ENCODE data around the gene OTOG.

Gene OTOG

DNA sequence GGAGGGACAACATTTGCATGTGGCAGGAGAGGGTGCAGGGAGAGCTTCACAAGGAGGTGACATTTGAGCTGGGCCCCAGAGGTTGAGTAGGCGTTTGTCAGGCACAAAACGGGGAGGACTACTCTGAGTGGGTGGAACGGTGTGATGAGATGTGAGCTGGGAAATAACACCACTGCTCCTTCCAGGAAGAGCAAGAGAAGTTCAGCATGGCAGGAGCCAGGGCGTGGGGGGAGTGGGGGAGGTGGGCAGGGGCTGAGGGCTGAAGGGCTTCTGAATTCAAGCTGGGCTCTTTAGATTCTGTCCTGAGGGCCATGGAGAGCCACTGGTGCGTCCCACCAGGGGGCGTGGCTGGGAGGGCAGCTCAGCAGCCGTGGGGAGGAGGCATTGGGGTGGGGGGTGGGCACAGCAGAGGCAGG, 54.2 kb downstream of the OTOG start:
- no peaks in the 10 kb centered on the region for H3K9me3 ChIP-seq (ENCODE audit: control insufficient read depth, insufficient read depth, low read depth, low read length)
- TF ChIP-seq ZNF792 (tag by site-specific recombination; IDR thresholded peaks at IDR 0.05) (no peak), EGR2 (tag by site-specific recombination; IDR thresholded peaks at IDR 0.05; ENCODE audit: low read depth) (peak; percentile 92), ZFHX2 (tag by site-specific recombination; conservative IDR thresholded peaks at IDR 0.05) (peak; percentile 96)
- H3K36me3 ChIP-seq (ENCODE audit: control insufficient read depth in 2 of 2, insufficient read depth in 1 of 2, low read length in 2 of 2) = no peaks in the 10 kb centered on the region
- H3K4me1 ChIP-seq (ENCODE audit: control insufficient read depth, insufficient read depth, low read length) = no peaks in the 10 kb centered on the region
- no peak overlapping the region for H3K27ac ChIP-seq (ENCODE audit: extremely low read depth, low read depth, low read length)
- no peak overlapping the region for H3K4me3 ChIP-seq (ENCODE audit: low read depth, low read length)
- ChIA-PET POLR2A (interaction anchor here (1.5 kb wide), 1 partner anchor 129 kb away, joined by 3 read pairs; no protein-coding TSS in a partner anchor), CTCF (interaction anchor here (0.6 to 6.5 kb wide), 16 partner anchors 30 to 834 kb away, joined by 3 to 102 read pairs (median 4); partner anchors contain the start of gene USH1C)

DNA sequence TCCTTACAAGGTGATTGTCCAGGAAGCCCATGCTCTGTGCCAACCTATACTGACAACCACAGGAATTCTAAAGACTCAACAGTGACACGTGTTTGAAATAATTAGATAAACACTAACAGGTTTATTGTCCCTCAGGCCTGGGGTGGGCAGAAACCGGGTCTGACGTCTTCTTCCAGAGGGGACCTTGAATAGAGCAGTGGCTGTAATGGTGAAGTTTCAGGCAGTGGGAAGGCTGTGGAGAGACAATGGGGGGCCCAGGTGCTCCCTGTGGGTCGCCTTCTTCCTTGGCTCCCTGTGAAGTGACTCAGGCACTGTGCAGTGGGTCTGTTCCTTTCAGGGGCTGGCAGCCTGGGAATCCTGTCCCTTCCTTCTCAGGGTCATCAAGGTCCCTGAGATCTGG, 54.6 kb downstream of the OTOG start:
- Histone ChIP-seq H3K27ac (ENCODE audit: extremely low read depth, low read depth, low read length) (no peak overlapping the region), H3K9me3 (ENCODE audit: control insufficient read depth, insufficient read depth, low read depth, low read length) (no peaks in the 10 kb centered on the region), H3K4me3 (ENCODE audit: low read depth, low read length) (no peak overlapping the region), H3K36me3 (ENCODE audit: control insufficient read depth in 2 of 2, insufficient read depth in 1 of 2, low read length in 2 of 2) (no peaks in the 10 kb centered on the region), H3K4me1 (ENCODE audit: control insufficient read depth, insufficient read depth, low read length) (no peaks in the 10 kb centered on the region)
- ChIA-PET POLR2A (interaction anchor here (1.5 kb wide), 1 partner anchor 128 kb away, joined by 3 read pairs; no protein-coding TSS in a partner anchor), CTCF (interaction anchor here (0.6 to 6.5 kb wide), 11 partner anchors 30 to 833 kb away, joined by 3 to 102 read pairs (median 5); partner anchors contain the start of gene USH1C)
- TF ChIP-seq, protein P1, sequence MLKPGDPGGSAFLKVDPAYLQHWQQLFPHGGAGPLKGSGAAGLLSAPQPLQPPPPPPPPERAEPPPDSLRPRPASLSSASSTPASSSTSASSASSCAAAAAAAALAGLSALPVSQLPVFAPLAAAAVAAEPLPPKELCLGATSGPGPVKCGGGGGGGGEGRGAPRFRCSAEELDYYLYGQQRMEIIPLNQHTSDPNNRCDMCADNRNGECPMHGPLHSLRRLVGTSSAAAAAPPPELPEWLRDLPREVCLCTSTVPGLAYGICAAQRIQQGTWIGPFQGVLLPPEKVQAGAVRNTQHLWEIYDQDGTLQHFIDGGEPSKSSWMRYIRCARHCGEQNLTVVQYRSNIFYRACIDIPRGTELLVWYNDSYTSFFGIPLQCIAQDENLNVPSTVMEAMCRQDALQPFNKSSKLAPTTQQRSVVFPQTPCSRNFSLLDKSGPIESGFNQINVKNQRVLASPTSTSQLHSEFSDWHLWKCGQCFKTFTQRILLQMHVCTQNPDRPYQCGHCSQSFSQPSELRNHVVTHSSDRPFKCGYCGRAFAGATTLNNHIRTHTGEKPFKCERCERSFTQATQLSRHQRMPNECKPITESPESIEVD (tag by site-specific recombination; IDR thresholded peaks at IDR 0.05) = no peak
- peak; percentile 61 for TF ChIP-seq ZIC2 (tag by site-specific recombination; IDR thresholded peaks at IDR 0.05)
- TF ChIP-seq ZNF416 (tag by site-specific recombination; IDR thresholded peaks at IDR 0.05) = no peak
- TF ChIP-seq, protein P2, sequence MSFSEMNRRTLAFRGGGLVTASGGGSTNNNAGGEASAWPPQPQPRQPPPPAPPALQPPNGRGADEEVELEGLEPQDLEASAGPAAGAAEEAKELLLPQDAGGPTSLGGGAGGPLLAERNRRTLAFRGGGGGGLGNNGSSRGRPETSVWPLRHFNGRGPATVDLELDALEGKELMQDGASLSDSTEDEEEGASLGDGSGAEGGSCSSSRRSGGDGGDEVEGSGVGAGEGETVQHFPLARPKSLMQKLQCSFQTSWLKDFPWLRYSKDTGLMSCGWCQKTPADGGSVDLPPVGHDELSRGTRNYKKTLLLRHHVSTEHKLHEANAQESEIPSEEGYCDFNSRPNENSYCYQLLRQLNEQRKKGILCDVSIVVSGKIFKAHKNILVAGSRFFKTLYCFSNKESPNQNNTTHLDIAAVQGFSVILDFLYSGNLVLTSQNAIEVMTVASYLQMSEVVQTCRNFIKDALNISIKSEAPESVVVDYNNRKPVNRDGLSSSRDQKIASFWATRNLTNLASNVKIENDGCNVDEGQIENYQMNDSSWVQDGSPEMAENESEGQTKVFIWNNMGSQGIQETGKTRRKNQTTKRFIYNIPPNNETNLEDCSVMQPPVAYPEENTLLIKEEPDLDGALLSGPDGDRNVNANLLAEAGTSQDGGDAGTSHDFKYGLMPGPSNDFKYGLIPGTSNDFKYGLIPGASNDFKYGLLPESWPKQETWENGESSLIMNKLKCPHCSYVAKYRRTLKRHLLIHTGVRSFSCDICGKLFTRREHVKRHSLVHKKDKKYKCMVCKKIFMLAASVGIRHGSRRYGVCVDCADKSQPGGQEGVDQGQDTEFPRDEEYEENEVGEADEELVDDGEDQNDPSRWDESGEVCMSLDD (tag by site-specific recombination; IDR thresholded peaks at IDR 0.05) = no peak
- no peak for TF ChIP-seq ZNF2 (tag by site-specific recombination; IDR thresholded peaks at IDR 0.05)
- TF ChIP-seq ZNF791 (tag by site-specific recombination; IDR thresholded peaks at IDR 0.05) = no peak

GRCh38 chr11:17602105-17603001, 55.3 kb downstream of the OTOG start:
- CTCF ChIA-PET = interaction anchor here (0.6 to 6.5 kb wide), 7 partner anchors 39 to 377 kb away, joined by 3 to 102 read pairs (median 7); no protein-coding TSS in a partner anchor
- POLR2A ChIA-PET = interaction anchor here (1.5 kb wide), 1 partner anchor 128 kb away, joined by 3 read pairs; no protein-coding TSS in a partner anchor
- Histone ChIP-seq H3K36me3 (ENCODE audit: control insufficient read depth in 2 of 2, insufficient read depth in 1 of 2, low read length in 2 of 2) (no peaks in the 10 kb centered on the region), H3K4me3 (ENCODE audit: low read depth, low read length) (no peak overlapping the region), H3K4me1 (ENCODE audit: control insufficient read depth, insufficient read depth, low read length) (no peaks in the 10 kb centered on the region), H3K27ac (ENCODE audit: extremely low read depth, low read depth, low read length) (no peak overlapping the region), H3K9me3 (ENCODE audit: control insufficient read depth, insufficient read depth, low read depth, low read length) (no peaks in the 10 kb centered on the region)
- TF ChIP-seq PATZ1 (tag by site-specific recombination; IDR thresholded peaks at IDR 0.05) (no peak), ZNF501 (tag by site-specific recombination; IDR thresholded peaks at IDR 0.05) (no peak), REST (tag by site-specific recombination; IDR thresholded peaks at IDR 0.05) (no peak), FEZF1 (tag by site-specific recombination; IDR thresholded peaks at IDR 0.05) (no peak), ZNF324 (tag by site-specific recombination; IDR thresholded peaks at IDR 0.05) (no peak), ZNF48 (tag by site-specific recombination; IDR thresholded peaks at IDR 0.05) (no peak), ZBTB7A (tag by site-specific recombination; IDR thresholded peaks at IDR 0.05; ENCODE audit: low read depth) (no peak), KLF1 (tag by site-specific recombination; IDR thresholded peaks at IDR 0.05) (no peak), BCL11A (tag by site-specific recombination; IDR thresholded peaks at IDR 0.05; ENCODE audit: low read depth) (no peak), ZNF146 (tag by site-specific recombination; IDR thresholded peaks at IDR 0.05) (no peak), ZNF830 (tag by site-specific recombination; IDR thresholded peaks at IDR 0.05; ENCODE audit: low read depth) (no peak)

Measured in HEK293 (cell line).